LNCaP clone FGC (cell line): ENCODE measurements around the gene RASD1.
"Not testable (repeated sequence)": the region's sequence is repeated elsewhere in the genome, so short reads cannot be mapped to it uniquely, and the experiment has no call there.

Experiments
- DNase-seq: peaks from one replicate; pipeline ENCODE4 v3.0.0-alpha.2; 2011; ENCODE audit warnings: low read depth
- H3K4me3 ChIP-seq: 2 replicates; pipeline ENCODE4 v1.5.1; 2011; ENCODE audit warnings: mild to moderate bottlenecking, low read depth, low read length, control low read depth
- TF ChIP-seq, protein P1 (sequence below): IDR thresholded peaks from 2 replicates; pipeline ENCODE4 v1.5.1; 2012; ENCODE audit warnings: mild to moderate bottlenecking; ENCODE audit not compliant: control insufficient read depth, insufficient read depth; ENCODE audit errors: extremely low read depth

The RASD1 gene

DNA sequence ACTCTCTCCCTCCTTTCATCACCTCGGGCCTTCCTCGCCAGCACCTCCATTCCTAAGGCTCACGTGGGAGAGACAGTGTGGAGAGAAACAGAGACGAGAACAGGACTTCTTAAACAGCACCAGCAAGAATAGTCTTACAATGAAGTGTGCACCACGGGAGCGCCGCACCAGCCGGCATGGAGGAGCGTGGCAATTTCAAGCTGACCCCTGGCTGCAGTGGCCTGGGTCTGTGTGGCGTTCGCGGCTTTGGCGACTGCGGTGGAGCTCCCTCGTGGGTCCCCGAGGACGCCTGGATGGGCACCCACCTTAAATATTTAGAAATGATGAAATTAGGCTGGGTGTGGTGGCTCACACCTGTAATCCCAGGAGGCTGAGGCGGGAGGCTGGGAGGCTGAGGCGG lies 39.9 kb downstream of the RASD1 start:
- DNase-seq: no peak
- H3K4me3 ChIP-seq: no peak overlapping the region
- TF ChIP-seq, protein P1, sequence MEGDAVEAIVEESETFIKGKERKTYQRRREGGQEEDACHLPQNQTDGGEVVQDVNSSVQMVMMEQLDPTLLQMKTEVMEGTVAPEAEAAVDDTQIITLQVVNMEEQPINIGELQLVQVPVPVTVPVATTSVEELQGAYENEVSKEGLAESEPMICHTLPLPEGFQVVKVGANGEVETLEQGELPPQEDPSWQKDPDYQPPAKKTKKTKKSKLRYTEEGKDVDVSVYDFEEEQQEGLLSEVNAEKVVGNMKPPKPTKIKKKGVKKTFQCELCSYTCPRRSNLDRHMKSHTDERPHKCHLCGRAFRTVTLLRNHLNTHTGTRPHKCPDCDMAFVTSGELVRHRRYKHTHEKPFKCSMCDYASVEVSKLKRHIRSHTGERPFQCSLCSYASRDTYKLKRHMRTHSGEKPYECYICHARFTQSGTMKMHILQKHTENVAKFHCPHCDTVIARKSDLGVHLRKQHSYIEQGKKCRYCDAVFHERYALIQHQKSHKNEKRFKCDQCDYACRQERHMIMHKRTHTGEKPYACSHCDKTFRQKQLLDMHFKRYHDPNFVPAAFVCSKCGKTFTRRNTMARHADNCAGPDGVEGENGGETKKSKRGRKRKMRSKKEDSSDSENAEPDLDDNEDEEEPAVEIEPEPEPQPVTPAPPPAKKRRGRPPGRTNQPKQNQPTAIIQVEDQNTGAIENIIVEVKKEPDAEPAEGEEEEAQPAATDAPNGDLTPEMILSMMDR: no peak

DNA sequence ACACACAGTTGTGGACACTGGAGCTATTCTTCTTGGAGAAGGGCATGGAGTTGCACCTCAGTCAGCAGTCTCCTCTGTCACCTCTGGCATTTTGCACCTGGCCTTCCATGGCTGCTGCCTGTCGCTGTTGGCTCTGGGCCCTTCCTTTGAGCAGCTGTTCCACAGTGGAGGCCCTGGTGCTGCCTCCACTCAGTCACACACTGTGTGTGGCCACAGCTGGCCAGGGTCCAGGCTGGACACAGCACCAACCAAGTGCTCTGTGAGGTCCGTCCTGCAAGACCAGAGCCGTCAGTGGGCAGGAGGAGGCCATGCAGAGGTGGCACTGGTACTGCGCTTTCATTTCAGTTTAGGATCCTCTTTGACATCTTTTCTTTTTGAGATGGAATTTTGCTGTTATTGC lies 41.0 kb downstream of the RASD1 start:
- TF ChIP-seq, protein P1: no peak
- no peak overlapping the region for H3K4me3 ChIP-seq
- no peak for DNase-seq

DNA sequence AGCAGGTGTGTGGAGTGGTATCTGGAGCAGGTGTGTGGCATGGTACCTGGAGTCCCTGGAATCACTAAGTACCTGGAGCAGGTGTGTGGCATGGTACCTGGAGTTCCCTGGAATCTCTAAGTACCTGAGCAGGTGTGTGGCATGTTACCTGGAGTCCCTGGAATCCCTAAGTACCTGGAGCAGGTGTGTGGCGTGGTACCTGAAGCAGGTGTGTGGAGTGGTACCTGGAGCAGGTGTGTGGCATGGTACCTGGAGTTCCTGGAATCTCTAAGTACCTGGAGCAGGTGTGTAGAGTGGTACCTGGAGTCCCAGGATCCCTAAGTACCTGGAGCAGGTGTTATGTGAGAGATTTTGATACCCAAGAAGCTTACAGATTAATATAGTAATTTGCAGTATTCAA lies 41.5 kb downstream of the RASD1 start:
- H3K4me3 ChIP-seq, DNase-seq: not testable (repeated sequence)

DNA sequence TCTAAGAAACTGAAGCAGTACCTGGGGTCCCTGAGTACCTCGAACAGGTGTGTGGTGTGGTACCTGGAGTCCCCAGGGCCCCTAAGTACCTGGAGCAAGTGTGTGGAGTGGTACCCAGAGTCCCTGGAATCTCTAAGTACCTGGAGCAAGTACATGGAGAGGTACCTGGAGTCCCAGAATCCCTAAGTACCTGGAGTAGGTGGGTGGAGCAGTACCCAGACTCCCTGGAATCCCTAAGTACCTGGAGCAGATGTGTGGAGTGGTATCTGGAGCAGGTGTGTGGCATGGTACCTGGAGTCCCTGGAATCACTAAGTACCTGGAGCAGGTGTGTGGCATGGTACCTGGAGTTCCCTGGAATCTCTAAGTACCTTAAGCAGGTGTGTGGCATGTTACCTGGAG lies 41.9 kb downstream of the RASD1 start:
- TF ChIP-seq, protein P1: no peak
- no peak for DNase-seq
- H3K4me3 ChIP-seq: no peak overlapping the region

DNA sequence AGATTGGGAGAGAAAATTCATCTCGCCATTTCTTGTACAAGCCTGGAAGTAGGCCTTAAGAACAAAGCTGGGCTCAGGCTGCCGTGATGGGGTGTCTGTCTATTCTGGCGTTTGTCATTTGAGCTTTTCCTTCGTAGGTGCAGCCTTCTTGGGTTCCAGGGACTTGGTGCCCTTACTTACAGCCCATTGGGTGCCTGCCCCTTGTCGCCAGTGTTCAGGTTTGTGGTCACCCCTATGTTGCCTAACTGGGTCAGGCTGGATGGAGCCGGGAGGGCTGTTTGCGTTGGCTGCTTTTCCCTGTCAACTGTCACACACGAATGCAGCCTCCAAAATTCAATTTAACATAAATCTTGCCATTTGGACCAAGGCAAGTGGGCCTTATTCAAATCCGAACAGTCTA lies 43.1 kb downstream of the RASD1 start:
- no peak overlapping the region for H3K4me3 ChIP-seq
- no peak for DNase-seq
- TF ChIP-seq, protein P1: no peak

DNA sequence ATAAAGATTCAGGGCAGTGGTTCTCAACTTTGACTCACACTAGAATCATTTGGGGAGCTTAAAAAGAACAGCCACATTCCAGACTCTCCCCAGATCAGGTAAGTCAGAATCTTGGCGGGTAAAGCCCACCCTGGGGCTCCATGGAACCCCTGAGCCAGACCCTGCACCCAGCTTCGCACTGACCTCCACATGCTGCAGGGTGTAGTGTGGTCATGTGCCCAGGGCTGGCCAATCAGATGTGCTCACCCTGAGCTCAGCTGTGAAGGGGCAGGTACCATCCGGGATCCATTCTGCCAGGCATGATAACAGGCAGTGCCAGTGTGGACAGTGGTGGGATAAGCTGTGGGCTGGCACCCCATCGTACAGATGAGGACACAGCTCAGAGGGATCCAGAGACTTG lies 47.5 kb downstream of the RASD1 start:
- H3K4me3 ChIP-seq: no peak overlapping the region
- no peak for DNase-seq
- TF ChIP-seq, protein P1: no peak

DNA sequence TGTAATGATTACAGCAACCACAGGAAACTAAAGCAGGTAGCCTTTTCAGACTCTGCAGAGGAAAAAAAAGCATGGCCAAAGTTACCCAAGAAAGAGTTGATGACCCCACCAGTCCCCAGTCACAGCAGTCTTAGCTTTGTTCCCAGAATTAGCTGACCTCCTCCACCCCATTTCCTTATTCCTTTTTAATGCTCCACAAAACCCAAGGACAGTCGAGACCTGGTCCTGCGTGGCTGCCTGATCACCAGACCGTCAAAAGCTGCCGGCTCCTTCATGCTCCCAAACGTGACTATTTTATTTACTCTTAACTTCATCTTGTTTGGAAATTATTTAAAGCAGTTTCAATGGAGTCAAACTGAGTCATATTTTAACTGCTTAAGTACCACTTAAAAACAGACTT lies 48.1 kb downstream of the RASD1 start:
- TF ChIP-seq, protein P1: no peak
- no peak overlapping the region for H3K4me3 ChIP-seq
- DNase-seq: no peak

DNA sequence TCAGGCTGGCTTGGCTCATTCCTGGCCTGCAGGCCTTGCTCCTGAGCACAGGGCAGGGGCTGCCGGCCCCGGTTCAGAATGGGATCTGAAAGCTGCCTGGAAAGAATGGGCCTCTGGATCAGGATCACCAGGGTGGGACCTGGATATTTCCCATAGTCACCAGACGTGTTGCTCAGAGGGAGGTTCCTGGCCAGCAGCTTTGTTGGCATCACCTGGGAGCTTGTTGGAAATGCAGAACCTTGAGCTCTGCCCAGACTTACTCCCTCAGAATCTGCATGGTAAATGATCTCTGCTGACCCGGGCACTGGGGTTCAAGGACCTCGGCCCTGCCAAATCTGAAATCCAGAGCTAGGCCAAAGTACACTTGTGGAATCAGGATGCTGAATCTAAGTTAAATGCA lies 48.9 kb downstream of the RASD1 start:
- no peak for DNase-seq
- H3K4me3 ChIP-seq: no peak overlapping the region
- TF ChIP-seq, protein P1: no peak
